DOHH2 (cell line): Measurements from ENCODE around the gene ZNF273.

ENCODE experiments used
- CTCF ChIP-seq: fragments of 200-600 bp; sonication (generic); IDR thresholded peaks from one replicate; pipeline ENCODE4 v1.5.1; 2014; ENCODE audit warnings: antibody characterized with exemption, mild to moderate bottlenecking, low read depth, low read length; ENCODE audit not compliant: poor library complexity, severe bottlenecking
- EZH2phosphoT487 ChIP-seq: fragments of 200-600 bp; sonication (generic); IDR thresholded peaks from 2 replicates; pipeline ENCODE4 v1.6.1; 2017; ENCODE audit warnings: borderline replicate concordance, mild to moderate bottlenecking, antibody characterized with exemption, low read length, moderate library complexity, mixed read lengths

- TF ChIP-seq CTCF (peak; percentile 80), EZH2phosphoT487 (no peak)
Measured at GRCh38 chr7:64951250-64951848, 48.3 kb downstream of the ZNF273 start.
